Measurements from ENCODE around the gene PLXNB1.

DNA sequence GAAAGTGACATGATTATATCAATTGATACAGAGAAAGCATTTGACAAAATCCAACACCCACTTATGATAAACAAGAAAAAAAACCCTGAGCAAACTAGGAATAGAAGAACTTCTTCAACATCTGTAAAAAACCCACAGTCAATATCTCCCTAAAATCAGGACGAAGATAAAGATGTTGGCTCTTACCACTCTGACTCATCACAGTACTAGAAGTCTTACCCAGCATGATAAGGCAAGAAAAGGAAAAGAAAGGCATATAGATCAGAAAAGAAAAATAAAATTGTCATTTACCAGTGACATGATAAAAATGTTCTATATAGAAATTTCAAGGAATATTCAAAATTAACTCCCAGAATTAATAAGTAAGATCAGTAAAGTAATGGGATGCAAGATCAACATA, 65.0 kb downstream of the PLXNB1 start:
- TF ChIP-seq, protein P1, sequence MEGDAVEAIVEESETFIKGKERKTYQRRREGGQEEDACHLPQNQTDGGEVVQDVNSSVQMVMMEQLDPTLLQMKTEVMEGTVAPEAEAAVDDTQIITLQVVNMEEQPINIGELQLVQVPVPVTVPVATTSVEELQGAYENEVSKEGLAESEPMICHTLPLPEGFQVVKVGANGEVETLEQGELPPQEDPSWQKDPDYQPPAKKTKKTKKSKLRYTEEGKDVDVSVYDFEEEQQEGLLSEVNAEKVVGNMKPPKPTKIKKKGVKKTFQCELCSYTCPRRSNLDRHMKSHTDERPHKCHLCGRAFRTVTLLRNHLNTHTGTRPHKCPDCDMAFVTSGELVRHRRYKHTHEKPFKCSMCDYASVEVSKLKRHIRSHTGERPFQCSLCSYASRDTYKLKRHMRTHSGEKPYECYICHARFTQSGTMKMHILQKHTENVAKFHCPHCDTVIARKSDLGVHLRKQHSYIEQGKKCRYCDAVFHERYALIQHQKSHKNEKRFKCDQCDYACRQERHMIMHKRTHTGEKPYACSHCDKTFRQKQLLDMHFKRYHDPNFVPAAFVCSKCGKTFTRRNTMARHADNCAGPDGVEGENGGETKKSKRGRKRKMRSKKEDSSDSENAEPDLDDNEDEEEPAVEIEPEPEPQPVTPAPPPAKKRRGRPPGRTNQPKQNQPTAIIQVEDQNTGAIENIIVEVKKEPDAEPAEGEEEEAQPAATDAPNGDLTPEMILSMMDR (conservative IDR thresholded peaks at IDR 0.05; ENCODE audit: low read depth, low read length): no peak
- TF ChIP-seq EZH2 (IDR thresholded peaks at IDR 0.05; ENCODE audit: borderline replicate concordance, low read depth, low read length, poor library complexity, severe bottlenecking): no peak
